A549 treated with ZK216348 at 1 μM for 4 hours (cell line): ENCODE measurements around the gene ZNF346. TPM values are rescaled to one million over a fixed set of nuclear protein-coding genes. Genes with fewer than 3 reads are reported as not detected.

Source experiments
- total RNA-seq: library from RNA; stranded (reverse); fragments of 200-300 nt; extraction: Qiagen RNA extraction; gene quantifications from 5 replicates; pipeline ENCODE4 v1.2.3, GENCODE V29; 2022; ENCODE audit warnings: low read depth

ZNF346 gene
- total RNA-seq = 8.9 to 12.5 TPM (median 11.9 TPM) in 5 replicates

GRCh38 chr5:177022386-177023302 is at the start of gene ZNF346:
Gene ZNF346 (plus strand): TSS chr5:177022696. CDS start chr5:177022739, 43 bp downstream.

GRCh38 chr5:177006265-177006972 is 16.1 kb upstream of the ZNF346 start, which contains the start of gene UIMC1:
Gene UIMC1 (minus strand): TSS chr5:177006779. CDS start chr5:176982615, 24,164 bp downstream.

GRCh38 chr5:177086654-177087397 is 64.3 kb downstream of the ZNF346 start, which contains the start of gene FGFR4:
Gene FGFR4 (plus strand): TSS chr5:177086915. CDS start chr5:177089603, 2,688 bp downstream.

Other genes starting within 250 kb of the ZNF346 start
- gene UNC5A, start 212.1 kb upstream of the ZNF346 start, total RNA-seq = 0.09 to 0.47 TPM (median 0.41 TPM) in 5 replicates
- gene HK3, start 123.3 kb upstream of the ZNF346 start, total RNA-seq = 0.09 TPM in 1 of 5 replicates, not detected in the others
- gene UIMC1, start 15.9 kb upstream of the ZNF346 start, total RNA-seq = 41.3 to 46.6 TPM (median 45.0 TPM) in 5 replicates
- gene FGFR4, start 64.2 kb downstream of the ZNF346 start, total RNA-seq = 10.3 to 26.0 TPM (median 25.5 TPM) in 5 replicates
- 16.9 to 25.2 TPM (median 19.1 TPM) in 5 replicates for gene NSD1, start 111.1 kb downstream of the ZNF346 start, total RNA-seq